ENCODE measurements around the gene DYNC1H1.
"Not testable (repeated sequence)": the region's sequence is repeated elsewhere in the genome, so short reads cannot be mapped to it uniquely, and the experiment has no call there.

DYNC1H1 gene

GRCh38 chr14:102043251-102044025 lies 79.1 kb downstream of the DYNC1H1 start:
- no peak for DNase-seq

GRCh38 chr14:102044566-102044965 lies 80.2 kb downstream of the DYNC1H1 start:
- DNase-seq, result no peak

- DNase-seq, result peak; percentile 17
These were observed 82.2 kb downstream of the DYNC1H1 start for GRCh38 chr14:102046337-102047278.

- DNase-seq, result no peak
These were observed 83.6 kb downstream of the DYNC1H1 start for GRCh38 chr14:102047808-102048540.

- DNase-seq, result no peak
These were observed 85.1 kb downstream of the DYNC1H1 start for GRCh38 chr14:102049258-102050025.

- no peak for DNase-seq
These were observed 85.6 kb downstream of the DYNC1H1 start for GRCh38 chr14:102050026-102050405.

GRCh38 chr14:102050625-102051024 lies 86.3 kb downstream of the DYNC1H1 start:
- no peak for DNase-seq

- no peak for DNase-seq
These were observed 88.1 kb downstream of the DYNC1H1 start for GRCh38 chr14:102052522-102052921.

- DNase-seq, result no peak
These were observed 91.0 kb downstream of the DYNC1H1 start for GRCh38 chr14:102055181-102055901.

- no peak for DNase-seq
These were observed 92.5 kb downstream of the DYNC1H1 start for GRCh38 chr14:102056694-102057442.

- DNase-seq, result no peak
These were observed 93.2 kb downstream of the DYNC1H1 start for GRCh38 chr14:102057480-102058114.

GRCh38 chr14:102058146-102058545 lies 93.8 kb downstream of the DYNC1H1 start:
- DNase-seq, result no peak

- no peak for DNase-seq
These were observed 94.6 kb downstream of the DYNC1H1 start for GRCh38 chr14:102058961-102059360.

- peak; percentile 80 for DNase-seq
These were observed 98.9 kb downstream of the DYNC1H1 start for GRCh38 chr14:102063109-102063807.

- DNase-seq, result no peak
These were observed 99.5 kb downstream of the DYNC1H1 start for GRCh38 chr14:102063808-102064429.

- not testable (repeated sequence) for DNase-seq
These were observed 100.2 kb downstream of the DYNC1H1 start for GRCh38 chr14:102064590-102064989.

- no peak for DNase-seq
These were observed 101.7 kb downstream of the DYNC1H1 start for GRCh38 chr14:102066041-102066451.

GRCh38 chr14:102071283-102071998 lies 107.1 kb downstream of the DYNC1H1 start:
- no peak for DNase-seq
